ENCODE measurements around the gene STPG2. TPM values are rescaled to one million over a fixed set of nuclear protein-coding genes. Genes with fewer than 3 reads are reported as not detected.

Gene STPG2
- total RNA-seq, 1 experiment from 2014 or later: 0.20 TPM

GRCh38 chr4:97952763-97953162, 190.5 kb downstream of the STPG2 start:
- no CpG with 5 or more reads among the region's 3 CpGs for WGBS (ENCODE audit: extremely low coverage, insufficient read length, low lambda C conversion rate)
- TF ChIP-seq, protein P1, sequence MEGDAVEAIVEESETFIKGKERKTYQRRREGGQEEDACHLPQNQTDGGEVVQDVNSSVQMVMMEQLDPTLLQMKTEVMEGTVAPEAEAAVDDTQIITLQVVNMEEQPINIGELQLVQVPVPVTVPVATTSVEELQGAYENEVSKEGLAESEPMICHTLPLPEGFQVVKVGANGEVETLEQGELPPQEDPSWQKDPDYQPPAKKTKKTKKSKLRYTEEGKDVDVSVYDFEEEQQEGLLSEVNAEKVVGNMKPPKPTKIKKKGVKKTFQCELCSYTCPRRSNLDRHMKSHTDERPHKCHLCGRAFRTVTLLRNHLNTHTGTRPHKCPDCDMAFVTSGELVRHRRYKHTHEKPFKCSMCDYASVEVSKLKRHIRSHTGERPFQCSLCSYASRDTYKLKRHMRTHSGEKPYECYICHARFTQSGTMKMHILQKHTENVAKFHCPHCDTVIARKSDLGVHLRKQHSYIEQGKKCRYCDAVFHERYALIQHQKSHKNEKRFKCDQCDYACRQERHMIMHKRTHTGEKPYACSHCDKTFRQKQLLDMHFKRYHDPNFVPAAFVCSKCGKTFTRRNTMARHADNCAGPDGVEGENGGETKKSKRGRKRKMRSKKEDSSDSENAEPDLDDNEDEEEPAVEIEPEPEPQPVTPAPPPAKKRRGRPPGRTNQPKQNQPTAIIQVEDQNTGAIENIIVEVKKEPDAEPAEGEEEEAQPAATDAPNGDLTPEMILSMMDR (conservative IDR thresholded peaks at IDR 0.05): no peak
- H3K27ac ChIP-seq (ENCODE audit: insufficient read length, low read depth, low read length): no peak overlapping the region

More at GRCh38 chr4:97952763-97953162, 190.5 kb downstream of the STPG2 start:
- H3K27me3 ChIP-seq (ENCODE audit: insufficient read depth, low read length): no peaks in the 10 kb centered on the region
- no peak overlapping the region for H3K4me2 ChIP-seq (ENCODE audit: insufficient read depth, insufficient read length, low read length)
- H3K79me2 ChIP-seq (ENCODE audit: insufficient read depth, low read length): no peaks in the 10 kb centered on the region
- no peaks in the 10 kb centered on the region for H3K9me3 ChIP-seq (ENCODE audit: control insufficient read depth, low read depth, low read length)
- H2BK120ac ChIP-seq (ENCODE audit: low read depth, low read length, poor library complexity, severe bottlenecking): no peak overlapping the region
- Mint-ChIP-seq H3K36me3 (ENCODE audit: insufficient read depth in 1 of 3, low read depth in 3 of 3) (peaks cover 1 to 36% (median 4%) of the 10 kb centered on the region in 3 experiments; a peak in 6 of 7 replicates), H3K27me3 (ENCODE audit: low read depth) (no peaks in the 10 kb centered on the region), H3K4me1 (no peaks in the 10 kb centered on the region), H3K4me3 (no peak overlapping the region), H3K27ac (no peak overlapping the region), H3K9me3 (peaks cover 17 to 28% of the 10 kb centered on the region in 2 experiments)
- H3K9ac ChIP-seq (ENCODE audit: extremely low read depth, insufficient read length, low read length): no peak overlapping the region
- no peak overlapping the region for H2BK20ac ChIP-seq (ENCODE audit: low read depth, low read length, poor library complexity, severe bottlenecking)
- H3K23me2 ChIP-seq (ENCODE audit: insufficient read length, low read depth, low read length, poor library complexity, severe bottlenecking): no peaks in the 10 kb centered on the region
- DNase-seq: no peak
- no peak overlapping the region for H2BK15ac ChIP-seq (ENCODE audit: low read depth, low read length)
- no peak overlapping the region for H3K23ac ChIP-seq (ENCODE audit: insufficient read length, low read depth, low read length)
- no peak overlapping the region for H4K5ac ChIP-seq (ENCODE audit: insufficient read length, low read depth, low read length)
- no peak overlapping the region for H4K91ac ChIP-seq (ENCODE audit: insufficient read length, low read depth, low read length)
- no peak overlapping the region for H4K8ac ChIP-seq (replicated peaks; ENCODE audit: insufficient read length, low read depth, low read length)
- H4K20me1 ChIP-seq (ENCODE audit: control insufficient read depth, insufficient read depth, insufficient read length): no peaks in the 10 kb centered on the region
- H2AK5ac ChIP-seq (ENCODE audit: insufficient read length, low read length): no peak overlapping the region
- no peak overlapping the region for H3K56ac ChIP-seq (ENCODE audit: insufficient read length, low read depth, low read length)
- H3K4ac ChIP-seq (ENCODE audit: low read depth, low read length): no peak overlapping the region
- no peaks in the 10 kb centered on the region for H3K79me1 ChIP-seq (ENCODE audit: insufficient read depth, low read depth, low read length, poor library complexity, severe bottlenecking)
- no peak overlapping the region for H3K14ac ChIP-seq (ENCODE audit: insufficient read depth, low read length)
- no peak overlapping the region for H3T11ph ChIP-seq (ENCODE audit: low read length)
- no peak overlapping the region for H3K18ac ChIP-seq (ENCODE audit: insufficient read length, low read depth, low read length)
- no peak overlapping the region for H2AFZ ChIP-seq (ENCODE audit: low read length)
- no peaks in the 10 kb centered on the region for H3K4me1 ChIP-seq (ENCODE audit: insufficient read depth, low read length)
- H2BK12ac ChIP-seq (ENCODE audit: insufficient read length, low read depth, low read length): no peak overlapping the region
- no peak overlapping the region for H2BK5ac ChIP-seq (ENCODE audit: insufficient read length, low read length)

All from H9 (cell line).